SK-N-SH (cell line): ENCODE results near the gene SNCA. TPM values are rescaled to one million over a fixed set of nuclear protein-coding genes. Genes with fewer than 3 reads are reported as not detected.

Experiments used
- CTCF ChIA-PET: fragments of 300-600, 350-600 bp; formaldehyde crosslinking; extraction: SDS; loops from one replicate; lab custom pipeline; 2021; lab: Yijun Ruan, JAX
- POLR2A ChIA-PET: fragments of 350-600 bp; sonication (Branson Sonifier 250); formaldehyde crosslinking; extraction: SDS; loops from one replicate; lab custom pipeline; 2020; ENCODE audit warnings: antibody characterized with exemption, inconsistent platforms; lab: Yijun Ruan, JAX
- DNase-seq: peaks from one replicate; pipeline ENCODE4 v3.0.0; 2012
- H2AFZ ChIP-seq: fragments of 200-600 bp; sonication (generic); 2 replicates; pipeline ENCODE4 v1.8.1; 2016; ENCODE audit warnings: antibody characterized with exemption, mild to moderate bottlenecking, low read depth
- H3F3A ChIP-seq: fragments of 200-600 bp; sonication (generic); replicated peaks from 2 replicates; pipeline ENCODE3; 2016; ENCODE audit warnings: antibody characterized with exemption, mild to moderate bottlenecking; ENCODE audit not compliant: insufficient read depth
- H3K27ac ChIP-seq, 2 experiments: fragments of 200-500 bp in 1 of 2; fragments of 200-600 bp in 1 of 2; sonication (Bioruptor generic) in 1 of 2; sonication (generic), shearing (Covaris generic) in 1 of 2; 2 replicates each; pipeline versions ENCODE4 v1.5.1 to v1.6.1; 2014 to 2016; ENCODE audit warnings: low read depth in 2 of 2, inconsistent platforms in 1 of 2, low read length in 1 of 2, mild to moderate bottlenecking in 1 of 2, mixed read lengths in 1 of 2
- H3K27me3 ChIP-seq: fragments of 200-600 bp; sonication (generic), shearing (Covaris generic); 2 replicates; pipeline ENCODE4 v1.6.1; 2016; ENCODE audit warnings: mixed run types; ENCODE audit not compliant: insufficient read depth
- H3K36me3 ChIP-seq, 2 experiments: fragments of 200-500 bp in 1 of 2; fragments of 200-600 bp in 1 of 2; sonication (Bioruptor generic) in 1 of 2; sonication (generic) in 1 of 2; replicated peaks in 1 of 2; 2 replicates each; pipeline versions ENCODE3 to v1.5.1; 2014 to 2016; ENCODE audit warnings: low read length in 1 of 2, mild to moderate bottlenecking in 1 of 2; ENCODE audit not compliant: insufficient read depth in 2 of 2, control insufficient read depth in 1 of 2
- H3K4me1 ChIP-seq, 2 experiments: fragments of 200-500 bp in 1 of 2; fragments of 200-600 bp in 1 of 2; sonication (Bioruptor generic) in 1 of 2; sonication (generic), shearing (Covaris generic) in 1 of 2; 2 replicates each; pipeline versions ENCODE4 v1.5.1 to v1.6.1; 2014 to 2016; ENCODE audit warnings: low read depth in 1 of 2, low read length in 1 of 2, mixed run types in 1 of 2; ENCODE audit not compliant: insufficient read depth in 2 of 2, control insufficient read depth in 1 of 2
- H3K4me2 ChIP-seq: fragments of 200-600 bp; sonication (generic), shearing (Covaris generic); 2 replicates; pipeline ENCODE4 v1.6.1; 2017; ENCODE audit warnings: mixed run types
- H3K4me3 ChIP-seq, 2 experiments: fragments of 200-500 bp in 1 of 2; fragments of 200-600 bp in 1 of 2; sonication (Bioruptor generic) in 1 of 2; sonication (generic), shearing (Covaris generic) in 1 of 2; 2 replicates each; pipeline versions ENCODE4 v1.5.1 to v1.8.1; 2014 to 2016; ENCODE audit warnings: low read depth in 2 of 2, inconsistent platforms in 1 of 2, low read length in 1 of 2, mild to moderate bottlenecking in 1 of 2, mixed read lengths in 1 of 2, moderate library complexity in 1 of 2
- H3K79me2 ChIP-seq: fragments of 200-600 bp; sonication (generic); 2 replicates; pipeline ENCODE4 v1.8.1; 2017; ENCODE audit warnings: mild to moderate bottlenecking; ENCODE audit not compliant: insufficient read depth
- H3K9ac ChIP-seq: fragments of 200-600 bp; sonication (generic); 2 replicates; pipeline ENCODE4 v1.6.1; 2017; ENCODE audit warnings: mixed run types
- H3K9me2 ChIP-seq: fragments of 200-600 bp; sonication (generic); 2 replicates; pipeline ENCODE4 v1.6.1; 2017; ENCODE audit warnings: mixed run types
- H3K9me3 ChIP-seq: fragments of 200-600 bp; sonication (generic); 2 replicates; pipeline ENCODE4 v1.6.1; 2017; ENCODE audit warnings: mixed run types, mild to moderate bottlenecking, moderate library complexity
- H4K20me1 ChIP-seq: fragments of 200-600 bp; sonication (generic); 2 replicates; pipeline ENCODE4 v1.6.1; 2017; ENCODE audit warnings: mild to moderate bottlenecking, mixed run types; ENCODE audit not compliant: insufficient read depth
- FOXJ3 ChIP-seq: sonication (generic); formaldehyde crosslinking; IDR thresholded peaks from 2 replicates; pipeline ENCODE4 v1.5.1; 2020; ENCODE audit warnings: mild to moderate bottlenecking, missing genetic modification reagents
- GABPA ChIP-seq: IDR thresholded peaks from 2 replicates; pipeline ENCODE4 v1.4.0; 2012; ENCODE audit warnings: low read depth, mild to moderate bottlenecking
- MXI1 ChIP-seq: IDR thresholded peaks from 2 replicates; pipeline ENCODE4 v1.6.1; 2012; ENCODE audit warnings: mild to moderate bottlenecking, low read depth, low read length, improper control_type of control experiment
- NFIC ChIP-seq: IDR thresholded peaks from 2 replicates; pipeline ENCODE4 v1.4.0; 2012; ENCODE audit warnings: borderline replicate concordance
- RFX5 ChIP-seq: IDR thresholded peaks from 2 replicates; pipeline ENCODE4 v1.6.1; 2012; ENCODE audit warnings: mild to moderate bottlenecking, improper control_type of control experiment, low read length
- RXRA ChIP-seq: IDR thresholded peaks from 2 replicates; pipeline ENCODE4 v1.4.0; 2012; ENCODE audit warnings: low read depth, mild to moderate bottlenecking, borderline replicate concordance
- TAF1 ChIP-seq: IDR thresholded peaks from 2 replicates; pipeline ENCODE4 v1.6.1; 2012; ENCODE audit warnings: low read depth, mild to moderate bottlenecking, low read length, moderate library complexity, borderline replicate concordance
- WGBS: methylation state at CpG from one replicate; pipeline ENCODE4 v1.1.6; 2017; ENCODE audit warnings: low lambda C conversion rate; 5-methylcytosine and 5-hydroxymethylcytosine counted together
- polyA plus RNA-seq, 3 experiments: library from polyadenylated mRNA; depleted of rRNA; stranded (reverse); fragments of >200 nt; gene quantifications; 2 replicates each; pipeline ENCODE4 v1.2.3, GENCODE V29; 2012
- TF ChIP-seq, protein P1 (sequence below): IDR thresholded peaks from 2 replicates; pipeline ENCODE4 v1.4.0; 2012; ENCODE audit warnings: low read depth, borderline replicate concordance
- TF ChIP-seq, protein P2 (sequence below): fragments of 200-600 bp; sonication (generic); IDR thresholded peaks from 2 replicates; pipeline ENCODE4 v1.6.1; 2017; ENCODE audit warnings: antibody characterized with exemption, mild to moderate bottlenecking, moderate library complexity

Gene SNCA
- polyA plus RNA-seq, 1 of the 3 experiments (the other 2 are of a cell fraction): 12.9 TPM

DNA sequence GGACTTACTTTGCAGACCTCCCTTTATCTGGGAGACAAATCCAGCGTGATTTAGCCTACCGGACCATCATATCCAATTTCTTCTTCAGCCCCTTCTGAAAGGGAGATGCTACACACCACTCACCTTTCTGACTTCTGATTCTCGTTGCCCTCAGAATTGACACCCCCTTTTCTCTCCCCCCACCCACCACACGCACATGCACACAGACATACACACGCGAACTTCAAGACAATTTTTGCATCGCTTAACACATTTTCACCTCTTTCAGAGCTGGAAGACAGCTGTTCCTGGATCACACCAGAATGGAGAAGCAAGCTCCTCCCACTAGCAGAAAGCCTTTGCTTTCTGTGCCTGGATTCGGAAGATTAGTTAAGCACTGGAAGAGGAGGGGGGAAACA is 1.0 kb upstream of the SNCA start:
- H3K27ac ChIP-seq: peak overlapping the region in 1 of 2 experiments; percentile 90; a peak in 2 of 4 replicates
- H3F3A ChIP-seq: peaks cover 10% of the 10 kb centered on the region
- H3K9me3 ChIP-seq: no peaks in the 10 kb centered on the region
- WGBS: 1% methylated on average over 8 of the region's 8 CpGs
- peak overlapping the region; percentile 94 for H3K4me2 ChIP-seq
- peak overlapping the region; percentile 97 for H2AFZ ChIP-seq
- POLR2A ChIA-PET: interaction anchor here (0.7 kb wide), 2 partner anchors 197 to 1351 kb away, joined by 3 read pairs; no protein-coding TSS in a partner anchor
- DNase-seq: peak; percentile 47
- H3K79me2 ChIP-seq: no peaks in the 10 kb centered on the region
- H3K9ac ChIP-seq: no peak overlapping the region; the same call in 1 of the 2 replicates
- no peaks in the 10 kb centered on the region for H4K20me1 ChIP-seq
- H3K4me1 ChIP-seq: peaks cover 0 to 5% of the 10 kb centered on the region in 2 experiments; a peak in 2 of 4 replicates
- 0 out of 2 replicates have a peak, but pooled peaks cover 4% of the 10 kb centered on the region for H3K27me3 ChIP-seq
- CTCF ChIA-PET: interaction anchor here (0.8 to 2.2 kb wide), 11 partner anchors 8 to 197 kb away, joined by 3 to 9 read pairs (median 4); no protein-coding TSS in a partner anchor
- H3K4me3 ChIP-seq: peak overlapping the region; percentile 76 to 84
- H3K9me2 ChIP-seq: no peaks in the 10 kb centered on the region
- TF ChIP-seq GABPA (no peak), MXI1 (peak; percentile 29; the same call in 1 of the 2 replicates)
- TF ChIP-seq, all 33 proteins: peak for 1
- peaks cover 0 to 2% of the 10 kb centered on the region in 2 experiments for H3K36me3 ChIP-seq

DNA sequence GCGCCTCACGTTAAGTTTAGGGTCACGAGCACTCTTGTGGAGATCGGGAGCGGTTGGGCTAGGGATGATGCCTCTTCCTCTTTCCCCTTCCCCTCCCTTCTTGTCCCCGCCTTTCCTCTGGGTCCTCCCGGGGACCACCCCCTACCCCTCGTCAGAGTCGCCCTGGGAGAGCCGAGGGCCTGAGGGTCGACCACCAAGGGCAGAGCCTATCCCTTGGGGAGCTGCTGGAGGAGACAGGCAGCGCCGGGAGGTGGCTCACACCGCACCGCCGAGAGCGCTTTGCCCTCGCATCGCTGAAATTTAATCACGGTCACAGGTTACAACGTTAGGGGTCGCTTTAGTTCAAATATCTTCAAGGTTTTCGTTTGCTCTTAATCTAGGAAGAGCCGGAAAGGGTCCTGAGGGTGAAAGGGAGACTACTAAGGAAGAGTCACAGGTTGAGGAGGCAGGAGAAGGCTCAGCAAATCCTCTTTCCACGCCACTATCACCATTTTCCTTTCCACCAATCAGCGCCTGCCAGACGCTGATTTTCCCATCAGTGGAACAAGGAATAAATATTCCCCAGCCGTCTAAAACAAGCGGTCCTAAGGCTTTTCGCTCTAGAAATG is 528 bp upstream of the SNCA start:
- TF ChIP-seq, protein P1, sequence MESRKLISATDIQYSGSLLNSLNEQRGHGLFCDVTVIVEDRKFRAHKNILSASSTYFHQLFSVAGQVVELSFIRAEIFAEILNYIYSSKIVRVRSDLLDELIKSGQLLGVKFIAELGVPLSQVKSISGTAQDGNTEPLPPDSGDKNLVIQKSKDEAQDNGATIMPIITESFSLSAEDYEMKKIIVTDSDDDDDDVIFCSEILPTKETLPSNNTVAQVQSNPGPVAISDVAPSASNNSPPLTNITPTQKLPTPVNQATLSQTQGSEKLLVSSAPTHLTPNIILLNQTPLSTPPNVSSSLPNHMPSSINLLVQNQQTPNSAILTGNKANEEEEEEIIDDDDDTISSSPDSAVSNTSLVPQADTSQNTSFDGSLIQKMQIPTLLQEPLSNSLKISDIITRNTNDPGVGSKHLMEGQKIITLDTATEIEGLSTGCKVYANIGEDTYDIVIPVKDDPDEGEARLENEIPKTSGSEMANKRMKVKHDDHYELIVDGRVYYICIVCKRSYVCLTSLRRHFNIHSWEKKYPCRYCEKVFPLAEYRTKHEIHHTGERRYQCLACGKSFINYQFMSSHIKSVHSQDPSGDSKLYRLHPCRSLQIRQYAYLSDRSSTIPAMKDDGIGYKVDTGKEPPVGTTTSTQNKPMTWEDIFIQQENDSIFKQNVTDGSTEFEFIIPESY: no peak
- no peak for TF ChIP-seq RXRA
- no peak for TF ChIP-seq TAF1
- no peak for TF ChIP-seq GABPA
- no peak for TF ChIP-seq NFIC
- peak; percentile 75 for TF ChIP-seq RFX5
- no peak for TF ChIP-seq FOXJ3
- TF ChIP-seq, protein P2, sequence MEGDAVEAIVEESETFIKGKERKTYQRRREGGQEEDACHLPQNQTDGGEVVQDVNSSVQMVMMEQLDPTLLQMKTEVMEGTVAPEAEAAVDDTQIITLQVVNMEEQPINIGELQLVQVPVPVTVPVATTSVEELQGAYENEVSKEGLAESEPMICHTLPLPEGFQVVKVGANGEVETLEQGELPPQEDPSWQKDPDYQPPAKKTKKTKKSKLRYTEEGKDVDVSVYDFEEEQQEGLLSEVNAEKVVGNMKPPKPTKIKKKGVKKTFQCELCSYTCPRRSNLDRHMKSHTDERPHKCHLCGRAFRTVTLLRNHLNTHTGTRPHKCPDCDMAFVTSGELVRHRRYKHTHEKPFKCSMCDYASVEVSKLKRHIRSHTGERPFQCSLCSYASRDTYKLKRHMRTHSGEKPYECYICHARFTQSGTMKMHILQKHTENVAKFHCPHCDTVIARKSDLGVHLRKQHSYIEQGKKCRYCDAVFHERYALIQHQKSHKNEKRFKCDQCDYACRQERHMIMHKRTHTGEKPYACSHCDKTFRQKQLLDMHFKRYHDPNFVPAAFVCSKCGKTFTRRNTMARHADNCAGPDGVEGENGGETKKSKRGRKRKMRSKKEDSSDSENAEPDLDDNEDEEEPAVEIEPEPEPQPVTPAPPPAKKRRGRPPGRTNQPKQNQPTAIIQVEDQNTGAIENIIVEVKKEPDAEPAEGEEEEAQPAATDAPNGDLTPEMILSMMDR: peak; percentile 41
- H3K27me3 ChIP-seq: 0 out of 2 replicates have a peak, but pooled peaks cover 3% of the 10 kb centered on the region
- H3K79me2 ChIP-seq: no peaks in the 10 kb centered on the region
- WGBS: 3% methylated on average over 25 of the region's 30 CpGs
- peaks cover 0 to 5% of the 10 kb centered on the region in 2 experiments; a peak in 2 of 4 replicates for H3K4me1 ChIP-seq
- peak overlapping the region; percentile 61; the same call in 1 of the 2 replicates for H3K9ac ChIP-seq
- POLR2A ChIA-PET: interaction anchor here (0.7 kb wide), 1 partner anchor 196 kb away, joined by 3 read pairs; no protein-coding TSS in a partner anchor
- H4K20me1 ChIP-seq: no peaks in the 10 kb centered on the region
- H3K9me3 ChIP-seq: no peaks in the 10 kb centered on the region
- peak; percentile 54 for DNase-seq
- peak overlapping the region; percentile 40 to 90; a peak in 3 of 4 replicates for H3K27ac ChIP-seq
- peak overlapping the region; percentile 97 for H2AFZ ChIP-seq
- CTCF ChIA-PET: interaction anchor here (1.0 to 2.2 kb wide), 6 partner anchors 10 to 197 kb away, joined by 3 to 9 read pairs (median 5); no protein-coding TSS in a partner anchor
- no peaks in the 10 kb centered on the region for H3K9me2 ChIP-seq
- peak overlapping the region; percentile 94 for H3K4me2 ChIP-seq
- H3F3A ChIP-seq: peaks cover 10% of the 10 kb centered on the region
- H3K36me3 ChIP-seq: peaks cover 0 to 2% of the 10 kb centered on the region in 2 experiments
- peak overlapping the region; percentile 76 to 84 for H3K4me3 ChIP-seq
